SU-DHL-6 (cell line): ENCODE measurements around the gene FLNA.

Experiments used
- H2AFZ ChIP-seq: fragments of 200-600 bp; sonication (generic); 2 replicates; pipeline ENCODE4 v1.6.1; 2014; ENCODE audit warnings: low read depth, mild to moderate bottlenecking, moderate library complexity, mixed read lengths, antibody characterized with exemption, low read length; ENCODE audit not compliant: severe bottlenecking
- H3F3A ChIP-seq: fragments of 200-600 bp; shearing (Covaris generic); 2 replicates; pipeline ENCODE4 v1.6.0; 2016; ENCODE audit warnings: antibody characterized with exemption, mild to moderate bottlenecking; ENCODE audit not compliant: insufficient read depth
- H3K27ac ChIP-seq: fragments of 200-600 bp; sonication (generic); 2 replicates; pipeline ENCODE4 v1.5.1; 2016; ENCODE audit warnings: low read depth, mild to moderate bottlenecking, low read length, moderate library complexity, mixed read lengths
- H3K27me3 ChIP-seq: fragments of 200-600 bp; sonication (generic), shearing (Covaris generic); 2 replicates; pipeline ENCODE4 v1.6.0; 2014; ENCODE audit warnings: mild to moderate bottlenecking, low read length
- H3K36me3 ChIP-seq: fragments of 200-600 bp; sonication (generic); 2 replicates; pipeline ENCODE4 v1.6.1; 2014; ENCODE audit warnings: mild to moderate bottlenecking, low read length, mixed read lengths
- H3K4me2 ChIP-seq: fragments of 300-600, 200-600 bp; shearing (Covaris generic), sonication (generic); 2 replicates; pipeline ENCODE4 v1.6.0; 2014; ENCODE audit warnings: low read length, low read depth, mild to moderate bottlenecking; ENCODE audit not compliant: poor library complexity, severe bottlenecking
- H3K4me3 ChIP-seq: fragments of 200-600 bp; sonication (generic); 2 replicates; pipeline ENCODE4 v1.5.1; 2014; ENCODE audit warnings: antibody characterized with exemption, low read length, mild to moderate bottlenecking, mixed read lengths; ENCODE audit not compliant: insufficient read depth, poor library complexity, severe bottlenecking
- H3K79me2 ChIP-seq: fragments of 200-600 bp; sonication (generic); 2 replicates; pipeline ENCODE4 v1.6.1; 2014; ENCODE audit warnings: mild to moderate bottlenecking, low read length, moderate library complexity; ENCODE audit not compliant: insufficient read depth
- H3K9ac ChIP-seq: fragments of 200-600 bp; sonication (generic); 2 replicates; pipeline ENCODE4 v1.7.0; 2014; ENCODE audit warnings: mild to moderate bottlenecking, low read length
- H3K9me2 ChIP-seq: fragments of 200-600 bp; sonication (generic); replicated peaks from 2 replicates; pipeline ENCODE4 v1.6.1; 2014; ENCODE audit warnings: low read length; ENCODE audit not compliant: insufficient read depth
- H3K9me3 ChIP-seq: fragments of 200-600 bp; sonication (generic); 2 replicates; pipeline ENCODE4 v1.6.1; 2014; ENCODE audit warnings: low read length, mixed read lengths; ENCODE audit not compliant: insufficient read depth
- H4K20me1 ChIP-seq: fragments of 200-600 bp; sonication (generic); 2 replicates; pipeline ENCODE4 v1.6.1; 2014; ENCODE audit warnings: low read depth, mild to moderate bottlenecking, antibody characterized with exemption, low read length, moderate library complexity, mixed read lengths
- CTCF ChIP-seq: fragments of 200-600 bp; sonication (generic); IDR thresholded peaks from one replicate; pipeline ENCODE4 v1.5.1; 2017; ENCODE audit warnings: antibody characterized with exemption, mild to moderate bottlenecking, low read length, moderate library complexity; ENCODE audit not compliant: insufficient read depth, poor library complexity, severe bottlenecking
- EZH2phosphoT487 ChIP-seq: fragments of 200-600 bp; sonication (generic), shearing (Covaris generic); conservative IDR thresholded peaks from 2 replicates; pipeline ENCODE4 v1.6.1; 2018; ENCODE audit warnings: mild to moderate bottlenecking, antibody characterized with exemption, low read length, moderate library complexity, mixed read lengths

The FLNA gene

GRCh38 chrX:154408659-154409221 is 34.3 kb upstream of the FLNA start:
- no peaks in the 10 kb centered on the region for H3K79me2 ChIP-seq
- no peaks in the 10 kb centered on the region for H3K9me2 ChIP-seq
- H3K4me3 ChIP-seq, result no peak overlapping the region
- 0 out of 2 replicates have a peak, but pooled peaks cover 6% of the 10 kb centered on the region for H3F3A ChIP-seq
- H3K9ac ChIP-seq, result no peak overlapping the region
- H4K20me1 ChIP-seq, result no peaks in the 10 kb centered on the region
- H3K27me3 ChIP-seq, result no peaks in the 10 kb centered on the region
- TF ChIP-seq CTCF, result no peak
- TF ChIP-seq EZH2phosphoT487, result no peak
- H3K4me2 ChIP-seq, result no peak overlapping the region
- no peak overlapping the region for H2AFZ ChIP-seq
- no peaks in the 10 kb centered on the region for H3K9me3 ChIP-seq
- H3K36me3 ChIP-seq, result no peaks in the 10 kb centered on the region
- H3K27ac ChIP-seq, result no peak overlapping the region

DNA sequence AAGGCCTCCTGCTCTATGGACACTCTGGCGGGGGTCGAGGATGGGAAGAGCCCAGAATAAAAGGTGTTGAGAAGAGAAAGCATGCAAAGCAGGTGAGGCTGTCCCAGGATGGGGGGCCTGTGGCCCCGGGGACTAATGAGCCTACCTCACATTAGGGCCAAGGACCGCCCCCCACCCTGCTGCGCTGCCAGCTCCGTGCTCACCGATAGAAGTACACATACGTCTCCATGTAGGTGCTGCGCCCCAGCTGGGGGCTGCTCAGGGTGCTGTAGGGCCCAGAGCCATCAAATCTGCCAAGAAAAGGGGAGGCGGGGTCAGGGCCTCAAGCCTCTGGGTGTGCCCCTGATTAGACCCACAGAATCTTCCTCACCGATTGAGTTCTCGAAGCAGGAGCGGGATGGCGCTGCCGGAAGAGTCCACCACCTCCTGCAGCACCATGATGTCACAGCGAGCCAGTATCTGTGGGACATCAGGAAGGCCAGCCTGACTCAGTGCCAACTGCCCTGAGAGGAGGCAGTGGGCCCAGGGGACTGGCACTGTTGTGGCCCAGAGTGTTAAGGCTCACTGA is 30.3 kb upstream of the FLNA start:
- no peak overlapping the region for H3K27ac ChIP-seq
- peaks cover 3% of the 10 kb centered on the region; the same call in 1 of the 2 replicates for H3K36me3 ChIP-seq
- no peaks in the 10 kb centered on the region for H3K9me2 ChIP-seq
- H2AFZ ChIP-seq, result no peak overlapping the region
- no peaks in the 10 kb centered on the region for H3K9me3 ChIP-seq
- TF ChIP-seq EZH2phosphoT487 (no peak), CTCF (no peak)
- no peak overlapping the region for H3K4me3 ChIP-seq
- no peaks in the 10 kb centered on the region for H4K20me1 ChIP-seq
- no peak overlapping the region for H3K4me2 ChIP-seq
- no peaks in the 10 kb centered on the region for H3K79me2 ChIP-seq
- no peaks in the 10 kb centered on the region for H3K27me3 ChIP-seq
- no peak overlapping the region for H3K9ac ChIP-seq
- H3F3A ChIP-seq, result peaks cover 31% of the 10 kb centered on the region

GRCh38 chrX:154403858-154404257 is 29.4 kb upstream of the FLNA start:
- Histone ChIP-seq H4K20me1 (no peaks in the 10 kb centered on the region; the same call in 1 of the 2 replicates), H3K9ac (no peak overlapping the region), H2AFZ (no peak overlapping the region), H3K27ac (no peak overlapping the region), H3K4me3 (no peak overlapping the region), H3K9me3 (no peaks in the 10 kb centered on the region), H3K27me3 (no peaks in the 10 kb centered on the region), H3K79me2 (peaks cover 6% of the 10 kb centered on the region; the same call in 1 of the 2 replicates), H3K9me2 (no peaks in the 10 kb centered on the region), H3F3A (peaks cover 39% of the 10 kb centered on the region), H3K4me2 (no peak overlapping the region), H3K36me3 (peaks cover 11% of the 10 kb centered on the region)
- TF ChIP-seq EZH2phosphoT487 (no peak), CTCF (no peak)
